ENCODE measurements around the gene ATG7. TPM values are rescaled to one million over a fixed set of nuclear protein-coding genes. Genes with fewer than 3 reads are reported as not detected.

Gene ATG7
- polyA plus RNA-seq, 2 of the 4 experiments (the other 2 are of a cell fraction), result 27.2 to 41.2 TPM

- peak overlapping the region in 1 of 2 experiments; percentile 13; a peak in 1 of 6 replicates for H3K27ac ChIP-seq
- no peak overlapping the region for H3K4me3 ChIP-seq
- DNase-seq (ENCODE audit: low read depth in 1 of 2, low spot score in 1 of 2) (no peak), ATAC-seq (peak in 1 of 2 experiments; percentile 24; a peak in 3 of 6 replicates), FAIRE-seq (no peak)
- WGBS (ENCODE audit: missing lambda C conversion rate), result 66% methylated on average over 17 of the region's 17 CpGs
- ChIA-PET CTCF (interaction anchor here (1.3 to 1.5 kb wide), 2 partner anchors 12 to 15 kb away, joined by 3 to 5 read pairs; no protein-coding TSS in a partner anchor), POLR2A (no interaction called here)
- H3K4me1 ChIP-seq, result peaks cover 6% of the 10 kb centered on the region; the same call in 1 of the 3 replicates
- H3K4me2 ChIP-seq, result no peak overlapping the region
- TF ChIP-seq HMGXB4 (CRISPR knock-in tag; IDR thresholded peaks at IDR 0.05; ENCODE audit: borderline replicate concordance), result no peak
- no peaks in the 10 kb centered on the region for H3K9me3 ChIP-seq
These were observed 281.4 kb downstream of the ATG7 start for GRCh38 chr3:11553436-11554235.

GRCh38 chr3:11554236-11554610 lies 282.0 kb downstream of the ATG7 start:
- 90% methylated on average over 3 of the region's 3 CpGs for WGBS (ENCODE audit: missing lambda C conversion rate)
- Histone ChIP-seq H3K27ac (peak overlapping the region in 1 of 2 experiments; percentile 13; a peak in 1 of 6 replicates), H3K4me1 (peaks cover 6% of the 10 kb centered on the region; the same call in 1 of the 3 replicates), H3K4me3 (no peak overlapping the region), H3K4me2 (no peak overlapping the region), H3K9me3 (no peaks in the 10 kb centered on the region)
- POLR2A ChIA-PET, result no interaction called here
- ATAC-seq (no peak; a peak in 1 of 6 replicates), DNase-seq (ENCODE audit: low read depth in 1 of 2, low spot score in 1 of 2) (no peak), FAIRE-seq (no peak)
- no peak for TF ChIP-seq CBX2 (IDR thresholded peaks at IDR 0.05; ENCODE audit: borderline replicate concordance, low read depth)
- TF ChIP-seq MAFK (IDR thresholded peaks at IDR 0.05; ENCODE audit: partially characterized antibody), result no peak
- CTCF ChIA-PET, result interaction anchor here (1.8 kb wide), 1 partner anchor 9 kb away, joined by 4 read pairs; no protein-coding TSS in a partner anchor

- POLR2A ChIA-PET, result no interaction called here
- H3K4me1 ChIP-seq, result peaks cover 6% of the 10 kb centered on the region; the same call in 1 of the 3 replicates
- CTCF ChIA-PET, result interaction anchor here (1.8 kb wide), 1 partner anchor 9 kb away, joined by 4 read pairs; no protein-coding TSS in a partner anchor
- H3K4me3 ChIP-seq, result no peak overlapping the region
- H3K27ac ChIP-seq, result no peak overlapping the region; a peak in 1 of 6 replicates
- WGBS (ENCODE audit: missing lambda C conversion rate), result 89% methylated on average over 8 of the region's 12 CpGs
- ATAC-seq, result no peak
- DNase-seq (ENCODE audit: low read depth in 1 of 2, low spot score in 1 of 2), result no peak
- no peak overlapping the region for H3K4me2 ChIP-seq
- TF ChIP-seq REST (IDR thresholded peaks at IDR 0.05) (no peak), GATA3 (IDR thresholded peaks at IDR 0.05; ENCODE audit: borderline replicate concordance) (no peak), MAFK (IDR thresholded peaks at IDR 0.05; ENCODE audit: partially characterized antibody) (no peak), PHF8 (IDR thresholded peaks at IDR 0.05; ENCODE audit: borderline replicate concordance, low read depth) (no peak), HOXB13 (CRISPR knock-in tag; IDR thresholded peaks at IDR 0.05; ENCODE audit: low read depth) (no peak), E2F6 (IDR thresholded peaks at IDR 0.05; ENCODE audit: borderline replicate concordance, low read depth) (no peak), RARB (CRISPR knock-in tag; IDR thresholded peaks at IDR 0.05) (no peak), USF2 (IDR thresholded peaks at IDR 0.05) (no peak), CEBPB (IDR thresholded peaks at IDR 0.05) (no peak)
- no peaks in the 10 kb centered on the region for H3K9me3 ChIP-seq
- no peak for FAIRE-seq
These were observed 282.5 kb downstream of the ATG7 start for GRCh38 chr3:11554666-11555065.

All from A549 (cell line).